CD14-positive monocyte (primary cell): ENCODE data around the gene MAPK12. TPM values are rescaled to one million over a fixed set of nuclear protein-coding genes. Genes with fewer than 3 reads are reported as not detected.
A peak's percentile ranks its signal among the peaks of the same experiment; 100 is the strongest.

Experiments
- DNase-seq, 3 donors: peaks; one replicate each; pipeline ENCODE4 v3.0.0-alpha.2; 2011 to 2022
- H2AFZ ChIP-seq: 2 replicates; pipeline ENCODE4 v1.6.0; 2012; ENCODE audit warnings: mild to moderate bottlenecking, low read depth, low read length, inconsistent platforms; ENCODE audit not compliant: insufficient read depth, poor library complexity, severe bottlenecking
- H3K27ac ChIP-seq, 2 donors: 1 replicate in 1 of 2; 2 replicates in 1 of 2; pipeline ENCODE4 v1.5.1; 2012 to 2013; ENCODE audit warnings: low read length in 2 of 2, control low read depth in 1 of 2, inconsistent platforms in 1 of 2, low read depth in 1 of 2, mild to moderate bottlenecking in 1 of 2
- H3K27me3 ChIP-seq, 2 donors: one replicate each; pipeline versions ENCODE4 v1.6.0 to v1.6.1; 2011 to 2013; ENCODE audit warnings: low read length in 2 of 2; ENCODE audit not compliant: control insufficient read depth in 2 of 2, insufficient read depth in 2 of 2
- H3K36me3 ChIP-seq, 2 donors: replicated peaks in 1 of 2; 1 replicate in 1 of 2; 2 replicates in 1 of 2; pipeline versions ENCODE4 v1.5.1 to v1.6.1; 2012 to 2013; ENCODE audit warnings: low read length in 2 of 2, control low read depth in 1 of 2, inconsistent platforms in 1 of 2, mild to moderate bottlenecking in 1 of 2; ENCODE audit not compliant: insufficient read depth in 2 of 2, control insufficient read depth in 1 of 2
- H3K4me1 ChIP-seq, 2 donors: 1 replicate in 1 of 2; 2 replicates in 1 of 2; pipeline versions ENCODE4 v1.5.1 to v1.6.1; 2012 to 2013; ENCODE audit warnings: low read length in 2 of 2, control low read depth in 1 of 2, inconsistent platforms in 1 of 2, mild to moderate bottlenecking in 1 of 2, moderate library complexity in 1 of 2; ENCODE audit not compliant: insufficient read depth in 2 of 2, control insufficient read depth in 1 of 2
- H3K4me2 ChIP-seq: replicated peaks from 2 replicates; pipeline ENCODE3; 2012; ENCODE audit warnings: low read length, moderate library complexity, mild to moderate bottlenecking; ENCODE audit not compliant: poor library complexity, severe bottlenecking; ENCODE audit errors: extremely low read depth
- H3K4me3 ChIP-seq, 3 experiments: fragments of 200-600 bp in 1 of 3; sonication (generic) in 1 of 3; replicated peaks in 1 of 3; 1 replicate in 2 of 3; 2 replicates in 1 of 3; pipeline ENCODE4 v1.5.1; 2011 to 2013; ENCODE audit warnings: low read length in 3 of 3, mild to moderate bottlenecking in 3 of 3, control low read depth in 2 of 3, low read depth in 2 of 3, inconsistent platforms in 1 of 3, moderate library complexity in 1 of 3
- H3K79me2 ChIP-seq: 2 replicates; pipeline ENCODE4 v1.6.0; 2012; ENCODE audit warnings: mild to moderate bottlenecking, control low read depth, inconsistent platforms, low read length, moderate library complexity; ENCODE audit not compliant: insufficient read depth
- H3K9ac ChIP-seq: 2 replicates; pipeline ENCODE4 v1.6.0; 2017; ENCODE audit warnings: low read length, mild to moderate bottlenecking; ENCODE audit not compliant: insufficient read depth, poor library complexity, severe bottlenecking
- H3K9me3 ChIP-seq, 2 donors: replicated peaks in 1 of 2; 1 replicate in 1 of 2; 2 replicates in 1 of 2; pipeline versions ENCODE4 v1.5.1 to v1.6.1; 2012 to 2013; ENCODE audit warnings: low read length in 2 of 2, control low read depth in 1 of 2; ENCODE audit not compliant: control insufficient read depth in 1 of 2, insufficient read depth in 1 of 2
- H4K20me1 ChIP-seq: 2 replicates; pipeline ENCODE4 v1.6.0; 2012; ENCODE audit warnings: mild to moderate bottlenecking, low read length, control low read depth, moderate library complexity; ENCODE audit not compliant: insufficient read depth
- H3K27ac Mint-ChIP-seq, 7 donors: one replicate each; pipeline ENCODE4 v1.8.0; 2020; ENCODE audit warnings: mild to moderate bottlenecking in 7 of 7, mixed read lengths in 7 of 7, moderate library complexity in 6 of 7, inconsistent platforms in 2 of 7
- H3K27me3 Mint-ChIP-seq, 3 donors: one replicate each; pipeline ENCODE4 v1.8.0; 2021 to 2022; ENCODE audit warnings: low read depth in 3 of 3, mild to moderate bottlenecking in 3 of 3, mixed read lengths in 3 of 3, moderate library complexity in 3 of 3, inconsistent platforms in 1 of 3
- H3K36me3 Mint-ChIP-seq, 2 donors: one replicate each; pipeline ENCODE4 v1.8.0; 2020; ENCODE audit warnings: mixed read lengths in 2 of 2, inconsistent platforms in 1 of 2, mild to moderate bottlenecking in 1 of 2
- H3K4me1 Mint-ChIP-seq: one replicate; pipeline ENCODE4 v1.8.0; 2020; ENCODE audit warnings: mild to moderate bottlenecking, mixed read lengths
- H3K4me3 Mint-ChIP-seq, 2 donors: one replicate each; pipeline ENCODE4 v1.8.0; 2020; ENCODE audit warnings: mild to moderate bottlenecking in 2 of 2, mixed read lengths in 2 of 2, moderate library complexity in 1 of 2
- H3K9me3 Mint-ChIP-seq, 7 donors: one replicate each; pipeline ENCODE4 v1.8.0; 2020 to 2022; ENCODE audit warnings: mixed read lengths in 7 of 7, mild to moderate bottlenecking in 6 of 7, moderate library complexity in 6 of 7, inconsistent platforms in 2 of 7
- WGBS: methylation state at CpG from one replicate; pipeline ENCODE4 v1.1.5; 2013; ENCODE audit warnings: missing lambda C conversion rate; ENCODE audit not compliant: insufficient coverage; 5-methylcytosine and 5-hydroxymethylcytosine counted together
- intact Hi-C, 2 donors: fragments of 100-400 bp; cut with micrococcal nuclease; formaldehyde crosslinking; loops; one replicate each; pipeline versions ENCODE4 v1.15.0 to v1.15.1; 2023
- polyA minus RNA-seq: library from RNA; depleted of rRNA, polyadenylated mRNA; stranded (reverse); fragments of >200 nt; gene quantifications from 2 replicates; pipeline ENCODE4 v1.2.3, GENCODE V29; 2012
- polyA plus RNA-seq, 3 donors: library from polyadenylated mRNA; depleted of rRNA in 1 of 3; unstranded in 2 of 3; stranded (reverse) in 1 of 3; fragments of 300-500 nt in 2 of 3; fragments of >200 nt in 1 of 3; fragmentation: Illumina TruSeq in 2 of 3; gene quantifications; 1 replicate in 2 of 3; 2 replicates in 1 of 3; pipeline ENCODE4 v1.2.3, GENCODE V29; 2012 to 2021
- total RNA-seq, 12 experiments: library from RNA in 1 of 12; stranded (reverse) in 1 of 12; fragments of 120-200 nt in 1 of 12; gene quantifications; one replicate each; pipeline ENCODE4 v1.2.4 and lab custom pipeline; 2013 to 2026; ENCODE audit warnings: mixed read lengths in 6 of 12, inconsistent platforms in 1 of 12
- TF ChIP-seq, protein P1 (sequence below): fragments of 200-600 bp; IDR thresholded peaks from one replicate; pipeline ENCODE4 v1.8.0; 2022; ENCODE audit warnings: antibody characterized with exemption, mild to moderate bottlenecking

MAPK12 gene
- 0.64 TPM for total RNA-seq (2013)
- polyA plus RNA-seq (1 to 10 TPM in 1 of 3 donors, under 1 TPM in 2; 0.06 to 3.2 (median 0.13) TPM), polyA minus RNA-seq (1.3 and 1.5 TPM in 2 replicates), total RNA-seq (lab: John Stamatoyannopoulos, UW) (0.21 to 1.8 (median 0.41) reads per million in 11 experiments)

GRCh38 chr22:50261615-50262459 lies at the start of gene MAPK12:
Gene MAPK12 (minus strand): TSS chr22:50261683. CDS start chr22:50261509, 174 bp downstream.
- peak within 1 kb of the TSS in 1 of 3 experiments; percentile 30 for H3K4me3 ChIP-seq
- Mint-ChIP-seq H3K36me3 (no peaks in the 10 kb centered on the region), H3K9me3 (peaks cover 0 to 6% (median 4%) of the 10 kb centered on the region in 7 donors), H3K27me3 (peaks cover 41 to 61% (median 49%) of the 10 kb centered on the region in 3 donors), H3K4me1 (peaks cover 10% of the 10 kb centered on the region), H3K27ac (no peak within 1 kb of the TSS), H3K4me3 (peak within 1 kb of the TSS; percentile 57 to 85)
- H3K27me3 ChIP-seq = peaks cover 10 to 40% of the 10 kb centered on the region in 2 donors
- peak within 1 kb of the TSS; percentile 51 for H3K4me2 ChIP-seq
- H3K9ac ChIP-seq = no peak within 1 kb of the TSS
- H3K36me3 ChIP-seq = no peaks in the 10 kb centered on the region
- no peak within 1 kb of the TSS for H3K27ac ChIP-seq
- intact Hi-C loops = no loop called here
- H3K4me1 ChIP-seq = peaks cover 9 to 23% of the 10 kb centered on the region in 2 donors
- no peaks in the 10 kb centered on the region for H3K79me2 ChIP-seq
- 3% methylated on average over 53 of the region's 61 CpGs for WGBS
- no peaks in the 10 kb centered on the region for H4K20me1 ChIP-seq
- H3K9me3 ChIP-seq = peaks cover under 1 to 7% of the 10 kb centered on the region in 2 donors
- no peak for DNase-seq
- TF ChIP-seq, protein P1, sequence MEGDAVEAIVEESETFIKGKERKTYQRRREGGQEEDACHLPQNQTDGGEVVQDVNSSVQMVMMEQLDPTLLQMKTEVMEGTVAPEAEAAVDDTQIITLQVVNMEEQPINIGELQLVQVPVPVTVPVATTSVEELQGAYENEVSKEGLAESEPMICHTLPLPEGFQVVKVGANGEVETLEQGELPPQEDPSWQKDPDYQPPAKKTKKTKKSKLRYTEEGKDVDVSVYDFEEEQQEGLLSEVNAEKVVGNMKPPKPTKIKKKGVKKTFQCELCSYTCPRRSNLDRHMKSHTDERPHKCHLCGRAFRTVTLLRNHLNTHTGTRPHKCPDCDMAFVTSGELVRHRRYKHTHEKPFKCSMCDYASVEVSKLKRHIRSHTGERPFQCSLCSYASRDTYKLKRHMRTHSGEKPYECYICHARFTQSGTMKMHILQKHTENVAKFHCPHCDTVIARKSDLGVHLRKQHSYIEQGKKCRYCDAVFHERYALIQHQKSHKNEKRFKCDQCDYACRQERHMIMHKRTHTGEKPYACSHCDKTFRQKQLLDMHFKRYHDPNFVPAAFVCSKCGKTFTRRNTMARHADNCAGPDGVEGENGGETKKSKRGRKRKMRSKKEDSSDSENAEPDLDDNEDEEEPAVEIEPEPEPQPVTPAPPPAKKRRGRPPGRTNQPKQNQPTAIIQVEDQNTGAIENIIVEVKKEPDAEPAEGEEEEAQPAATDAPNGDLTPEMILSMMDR = no peak
- H2AFZ ChIP-seq = no peak within 1 kb of the TSS

DNA sequence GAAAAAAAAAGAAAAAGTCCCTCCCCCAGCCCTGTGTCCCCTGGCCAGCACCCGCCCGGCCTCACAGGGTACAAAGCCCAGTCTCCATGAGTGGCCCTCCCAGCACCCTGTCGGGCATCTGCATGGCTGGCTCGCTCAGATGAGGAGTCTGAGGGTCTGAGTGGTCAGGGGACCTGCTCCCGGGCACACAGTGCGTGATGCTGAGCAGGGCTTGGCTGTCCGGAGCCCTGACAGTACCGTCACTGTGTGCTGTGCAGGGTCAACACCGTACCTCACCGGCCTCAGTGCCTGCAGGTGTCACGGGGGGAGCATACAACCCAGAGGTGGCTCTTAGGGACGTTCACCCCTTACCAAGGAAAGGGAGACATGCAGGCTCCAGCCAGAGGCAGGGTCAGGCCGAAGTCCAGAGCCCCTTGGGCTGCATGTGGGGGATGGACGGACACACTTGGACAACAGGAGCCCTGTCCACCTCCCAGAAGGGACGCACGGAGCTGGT lies 49.5 kb upstream of the MAPK12 start:
- Mint-ChIP-seq H3K4me3 (no peak overlapping the region), H3K4me1 (peaks cover 39% of the 10 kb centered on the region), H3K27me3 (peaks cover 2 to 3% (median 3%) of the 10 kb centered on the region in 3 donors), H3K36me3 (peaks cover 2 to 8% of the 10 kb centered on the region in 2 donors), H3K9me3 (peaks cover 0 to 2% (median 0%) of the 10 kb centered on the region in 7 donors), H3K27ac (no peak overlapping the region)
- Histone ChIP-seq H3K4me2 (no peak overlapping the region), H3K9ac (no peak overlapping the region), H3K9me3 (no peaks in the 10 kb centered on the region), H3K36me3 (peaks cover 0 to 4% of the 10 kb centered on the region in 2 donors), H3K79me2 (peaks cover 24% of the 10 kb centered on the region), H3K27ac (no peak overlapping the region), H3K4me1 (peaks cover 48% of the 10 kb centered on the region in 2 donors), H4K20me1 (peaks cover 15% of the 10 kb centered on the region), H3K4me3 (no peak overlapping the region), H2AFZ (no peak overlapping the region), H3K27me3 (no peaks in the 10 kb centered on the region)
- intact Hi-C loops = no loop called here
- no peak for DNase-seq
- TF ChIP-seq, protein P1 = no peak
- WGBS = 95% methylated on average over 6 of the region's 16 CpGs
